HepG2 (cell line): ENCODE results near the gene NUDT22. TPM values are rescaled to one million over a fixed set of nuclear protein-coding genes. Genes with fewer than 3 reads are reported as not detected.

ENCODE experiments used
- EEA1 ChIP-seq: sonication (generic); formaldehyde crosslinking; IDR thresholded peaks from 2 replicates; pipeline ENCODE4 v1.5.1; 2020; ENCODE audit warnings: mild to moderate bottlenecking, missing genetic modification reagents, borderline replicate concordance
- HNRNPLL ChIP-seq: fragments of 200-400 bp; formaldehyde crosslinking; IDR thresholded peaks from 2 replicates; pipeline ENCODE4 v1.6.1; 2017; ENCODE audit warnings: mild to moderate bottlenecking, low read depth, low read length; ENCODE audit not compliant: poor library complexity, severe bottlenecking
- MXI1 ChIP-seq: IDR thresholded peaks from 3 replicates; pipeline ENCODE4 v1.6.1; 2012; ENCODE audit warnings: low read depth, low read length, inconsistent platforms, borderline replicate concordance
- RFX3 ChIP-seq: IDR thresholded peaks from 2 replicates; pipeline ENCODE4 v1.6.1; 2016; ENCODE audit warnings: missing biosample characterization, missing genetic modification reagents
- SP4 ChIP-seq: sonication (generic); formaldehyde crosslinking; IDR thresholded peaks from 2 replicates; pipeline ENCODE4 v1.8.1; 2023; ENCODE audit warnings: mild to moderate bottlenecking, missing genetic modification reagents
- ZBTB8A ChIP-seq: sonication (generic); formaldehyde crosslinking; IDR thresholded peaks from 2 replicates; pipeline ENCODE4 v1.4.0; 2020; ENCODE audit warnings: mild to moderate bottlenecking, low read depth, missing genetic modification reagents, borderline replicate concordance
- ZNF30 ChIP-seq: sonication (generic); formaldehyde crosslinking; IDR thresholded peaks from 2 replicates; pipeline ENCODE4 v1.5.0; 2020; ENCODE audit warnings: mild to moderate bottlenecking, missing genetic modification reagents
- ZNF557 ChIP-seq: sonication (generic); formaldehyde crosslinking; IDR thresholded peaks from 2 replicates; pipeline ENCODE4 v1.4.0; 2020; ENCODE audit warnings: missing genetic modification reagents
- ZNF563 ChIP-seq: sonication (generic); formaldehyde crosslinking; IDR thresholded peaks from 2 replicates; pipeline ENCODE4 v1.8.0; 2022; ENCODE audit warnings: mild to moderate bottlenecking, moderate library complexity, missing genetic modification reagents
- ZNF615 ChIP-seq: sonication (generic); formaldehyde crosslinking; IDR thresholded peaks from 2 replicates; pipeline ENCODE4 v1.5.0; 2020; ENCODE audit warnings: mild to moderate bottlenecking, missing genetic modification reagents, borderline replicate concordance
- ZNF768 ChIP-seq: sonication (generic); formaldehyde crosslinking; IDR thresholded peaks from 2 replicates; pipeline ENCODE4 v1.4.0; 2020; ENCODE audit warnings: missing genetic modification reagents
- polyA plus RNA-seq, 8 experiments: library from polyadenylated mRNA; depleted of rRNA in 3 of 8; stranded (reverse) in 7 of 8; unstranded in 1 of 8; fragments of >200 nt; fragmentation: Illumina TruSeq in 4 of 8; extraction: Trizol in 4 of 8; gene quantifications; 2 replicates each; pipeline versions ENCODE4 v1.2.1 to v1.2.3, GENCODE V29; 2011 to 2016; ENCODE audit warnings: low read depth in 4 of 8, missing spikeins in 1 of 8, mixed read lengths in 1 of 8; ENCODE audit not compliant: insufficient read depth in 1 of 8
- total RNA-seq, 5 experiments: library from RNA; depleted of rRNA; stranded (reverse); fragments of >200 nt; fragmentation: Illumina TruSeq; extraction: Trizol; gene quantifications; 2 replicates each; pipeline ENCODE4 v1.2.3, GENCODE V29; 2016; ENCODE audit warnings: low read depth in 1 of 5
- TF ChIP-seq, protein P1 (sequence below): sonication (generic); formaldehyde crosslinking; IDR thresholded peaks from 2 replicates; pipeline ENCODE4 v1.4.0; 2020; ENCODE audit warnings: missing genetic modification reagents; ENCODE audit errors: not compliant biosample characterization
- TF ChIP-seq, protein P2 (sequence below): sonication (generic); formaldehyde crosslinking; IDR thresholded peaks from 2 replicates; pipeline ENCODE4 v1.4.0; 2020; ENCODE audit warnings: mild to moderate bottlenecking, missing genetic modification reagents
- TF ChIP-seq, protein P3 (sequence below): IDR thresholded peaks from 2 replicates; pipeline ENCODE4 v1.6.1; 2016; ENCODE audit warnings: missing compliant biosample characterization, missing genetic modification reagents, borderline replicate concordance
- TF ChIP-seq, protein P4 (sequence below): sonication (generic); formaldehyde crosslinking; IDR thresholded peaks from 2 replicates; pipeline ENCODE4 v1.5.0; 2020; ENCODE audit warnings: mild to moderate bottlenecking, missing genetic modification reagents, borderline replicate concordance
- TF ChIP-seq, protein P5 (sequence below): sonication (generic); formaldehyde crosslinking; IDR thresholded peaks from 2 replicates; pipeline ENCODE4 v1.8.0; 2022; ENCODE audit warnings: missing genetic modification reagents, mild to moderate bottlenecking, inconsistent platforms, borderline replicate concordance
- TF ChIP-seq, protein P6 (sequence below): sonication (generic); formaldehyde crosslinking; IDR thresholded peaks from 2 replicates; pipeline ENCODE4 v1.4.0; 2020; ENCODE audit warnings: missing genetic modification reagents

Gene NUDT22
- total and polyA plus RNA-seq, 2 of the 13 experiments (the other 11 are each of a cell fraction or from before 2014, with no cell fraction given) = 33.5 to 39.8 TPM

DNA sequence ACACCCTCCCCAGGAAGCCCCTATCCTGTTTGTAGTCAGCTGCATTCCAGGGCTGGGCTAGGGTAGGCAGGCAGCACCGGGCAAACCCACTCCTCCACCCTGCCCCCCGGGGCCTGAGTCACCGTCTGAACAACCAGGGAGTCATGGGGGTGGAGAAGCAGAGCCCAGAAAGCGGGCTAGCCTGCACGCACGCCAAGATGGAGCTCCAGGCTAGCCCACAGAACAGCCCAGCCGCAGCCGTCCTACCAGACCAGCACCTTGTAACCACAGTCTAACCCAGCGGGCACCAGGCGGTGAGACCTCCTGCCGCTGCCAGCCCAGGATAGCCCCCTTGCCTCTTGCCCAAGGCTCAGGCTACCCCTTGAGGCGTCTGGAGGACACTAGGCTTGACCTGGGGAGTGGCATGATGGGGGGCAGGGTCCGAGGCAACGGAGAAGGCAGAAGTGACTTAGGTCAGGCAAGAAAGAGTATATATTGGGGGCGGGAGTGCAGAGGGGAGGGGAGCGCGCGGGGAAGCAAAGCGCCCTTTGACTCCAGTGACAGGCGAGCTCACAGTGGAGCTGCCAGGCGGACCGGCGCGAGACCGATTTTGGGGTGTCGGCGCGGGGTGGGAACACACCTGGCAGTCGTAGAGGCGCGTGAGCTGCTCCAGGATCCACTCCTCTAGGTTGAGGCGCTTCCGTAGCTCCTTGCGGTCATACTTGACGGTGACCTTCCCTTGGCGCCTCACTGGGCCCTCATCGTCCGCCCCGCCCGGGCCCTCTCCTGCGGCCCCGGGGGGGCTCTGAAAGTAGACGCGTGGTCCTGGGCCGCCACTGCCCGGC, 19.9 kb downstream of the NUDT22 start (continued):
- TF ChIP-seq RFX3 (CRISPR knock-in tag) (no peak), MXI1 (no peak), ZNF768 (CRISPR knock-in tag) (peak; percentile 74; the same call in 1 of the 2 replicates), ZNF563 (CRISPR knock-in tag) (0 out of 2 replicates have a peak, but pooled peaks have one; percentile 26), HNRNPLL (peak; percentile 0), ZNF30 (CRISPR knock-in tag) (no peak), ZBTB8A (CRISPR knock-in tag) (no peak), ZNF615 (CRISPR knock-in tag) (no peak), ZNF557 (no peak), EEA1 (CRISPR knock-in tag) (no peak), SP4 (CRISPR knock-in tag) (no peak; the same call in 1 of the 2 replicates)
- TF ChIP-seq, protein P1, sequence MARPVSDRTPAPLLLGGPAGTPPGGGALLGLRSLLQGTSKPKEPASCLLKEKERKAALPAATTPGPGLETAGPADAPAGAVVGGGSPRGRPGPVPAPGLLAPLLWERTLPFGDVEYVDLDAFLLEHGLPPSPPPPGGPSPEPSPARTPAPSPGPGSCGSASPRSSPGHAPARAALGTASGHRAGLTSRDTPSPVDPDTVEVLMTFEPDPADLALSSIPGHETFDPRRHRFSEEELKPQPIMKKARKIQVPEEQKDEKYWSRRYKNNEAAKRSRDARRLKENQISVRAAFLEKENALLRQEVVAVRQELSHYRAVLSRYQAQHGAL = no peak
- TF ChIP-seq, protein P2, sequence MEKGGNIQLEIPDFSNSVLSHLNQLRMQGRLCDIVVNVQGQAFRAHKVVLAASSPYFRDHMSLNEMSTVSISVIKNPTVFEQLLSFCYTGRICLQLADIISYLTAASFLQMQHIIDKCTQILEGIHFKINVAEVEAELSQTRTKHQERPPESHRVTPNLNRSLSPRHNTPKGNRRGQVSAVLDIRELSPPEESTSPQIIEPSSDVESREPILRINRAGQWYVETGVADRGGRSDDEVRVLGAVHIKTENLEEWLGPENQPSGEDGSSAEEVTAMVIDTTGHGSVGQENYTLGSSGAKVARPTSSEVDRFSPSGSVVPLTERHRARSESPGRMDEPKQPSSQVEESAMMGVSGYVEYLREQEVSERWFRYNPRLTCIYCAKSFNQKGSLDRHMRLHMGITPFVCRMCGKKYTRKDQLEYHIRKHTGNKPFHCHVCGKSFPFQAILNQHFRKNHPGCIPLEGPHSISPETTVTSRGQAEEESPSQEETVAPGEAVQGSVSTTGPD = no peak
- TF ChIP-seq, protein P3, sequence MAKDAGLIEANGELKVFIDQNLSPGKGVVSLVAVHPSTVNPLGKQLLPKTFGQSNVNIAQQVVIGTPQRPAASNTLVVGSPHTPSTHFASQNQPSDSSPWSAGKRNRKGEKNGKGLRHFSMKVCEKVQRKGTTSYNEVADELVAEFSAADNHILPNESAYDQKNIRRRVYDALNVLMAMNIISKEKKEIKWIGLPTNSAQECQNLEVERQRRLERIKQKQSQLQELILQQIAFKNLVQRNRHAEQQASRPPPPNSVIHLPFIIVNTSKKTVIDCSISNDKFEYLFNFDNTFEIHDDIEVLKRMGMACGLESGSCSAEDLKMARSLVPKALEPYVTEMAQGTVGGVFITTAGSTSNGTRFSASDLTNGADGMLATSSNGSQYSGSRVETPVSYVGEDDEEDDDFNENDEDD = no peak
- TF ChIP-seq, protein P4, sequence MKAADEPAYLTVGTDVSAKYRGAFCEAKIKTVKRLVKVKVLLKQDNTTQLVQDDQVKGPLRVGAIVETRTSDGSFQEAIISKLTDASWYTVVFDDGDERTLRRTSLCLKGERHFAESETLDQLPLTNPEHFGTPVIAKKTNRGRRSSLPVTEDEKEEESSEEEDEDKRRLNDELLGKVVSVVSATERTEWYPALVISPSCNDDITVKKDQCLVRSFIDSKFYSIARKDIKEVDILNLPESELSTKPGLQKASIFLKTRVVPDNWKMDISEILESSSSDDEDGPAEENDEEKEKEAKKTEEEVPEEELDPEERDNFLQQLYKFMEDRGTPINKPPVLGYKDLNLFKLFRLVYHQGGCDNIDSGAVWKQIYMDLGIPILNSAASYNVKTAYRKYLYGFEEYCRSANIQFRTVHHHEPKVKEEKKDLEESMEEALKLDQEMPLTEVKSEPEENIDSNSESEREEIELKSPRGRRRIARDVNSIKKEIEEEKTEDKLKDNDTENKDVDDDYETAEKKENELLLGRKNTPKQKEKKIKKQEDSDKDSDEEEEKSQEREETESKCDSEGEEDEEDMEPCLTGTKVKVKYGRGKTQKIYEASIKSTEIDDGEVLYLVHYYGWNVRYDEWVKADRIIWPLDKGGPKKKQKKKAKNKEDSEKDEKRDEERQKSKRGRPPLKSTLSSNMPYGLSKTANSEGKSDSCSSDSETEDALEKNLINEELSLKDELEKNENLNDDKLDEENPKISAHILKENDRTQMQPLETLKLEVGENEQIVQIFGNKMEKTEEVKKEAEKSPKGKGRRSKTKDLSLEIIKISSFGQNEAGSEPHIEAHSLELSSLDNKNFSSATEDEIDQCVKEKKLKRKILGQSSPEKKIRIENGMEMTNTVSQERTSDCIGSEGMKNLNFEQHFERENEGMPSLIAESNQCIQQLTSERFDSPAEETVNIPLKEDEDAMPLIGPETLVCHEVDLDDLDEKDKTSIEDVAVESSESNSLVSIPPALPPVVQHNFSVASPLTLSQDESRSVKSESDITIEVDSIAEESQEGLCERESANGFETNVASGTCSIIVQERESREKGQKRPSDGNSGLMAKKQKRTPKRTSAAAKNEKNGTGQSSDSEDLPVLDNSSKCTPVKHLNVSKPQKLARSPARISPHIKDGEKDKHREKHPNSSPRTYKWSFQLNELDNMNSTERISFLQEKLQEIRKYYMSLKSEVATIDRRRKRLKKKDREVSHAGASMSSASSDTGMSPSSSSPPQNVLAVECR (CRISPR knock-in tag) = peak; percentile 55; the same call in 1 of the 2 replicates
- TF ChIP-seq, protein P5, sequence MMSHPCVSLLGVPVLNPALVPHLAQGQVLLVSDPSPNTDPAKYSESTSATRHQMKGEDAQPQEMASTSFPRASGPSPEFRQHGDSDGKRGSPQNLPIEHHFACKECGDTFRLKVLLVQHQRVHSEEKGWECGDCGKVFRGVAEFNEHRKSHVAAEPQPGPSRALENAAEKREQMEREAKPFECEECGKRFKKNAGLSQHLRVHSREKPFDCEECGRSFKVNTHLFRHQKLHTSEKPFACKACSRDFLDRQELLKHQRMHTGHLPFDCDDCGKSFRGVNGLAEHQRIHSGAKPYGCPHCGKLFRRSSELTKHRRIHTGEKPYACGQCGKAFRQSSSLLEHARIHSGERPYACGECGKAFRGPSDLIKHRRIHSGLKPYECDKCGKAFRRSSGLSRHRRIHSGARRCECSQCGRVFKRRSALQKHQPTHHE (CRISPR knock-in tag) = no peak
- TF ChIP-seq, protein P6, sequence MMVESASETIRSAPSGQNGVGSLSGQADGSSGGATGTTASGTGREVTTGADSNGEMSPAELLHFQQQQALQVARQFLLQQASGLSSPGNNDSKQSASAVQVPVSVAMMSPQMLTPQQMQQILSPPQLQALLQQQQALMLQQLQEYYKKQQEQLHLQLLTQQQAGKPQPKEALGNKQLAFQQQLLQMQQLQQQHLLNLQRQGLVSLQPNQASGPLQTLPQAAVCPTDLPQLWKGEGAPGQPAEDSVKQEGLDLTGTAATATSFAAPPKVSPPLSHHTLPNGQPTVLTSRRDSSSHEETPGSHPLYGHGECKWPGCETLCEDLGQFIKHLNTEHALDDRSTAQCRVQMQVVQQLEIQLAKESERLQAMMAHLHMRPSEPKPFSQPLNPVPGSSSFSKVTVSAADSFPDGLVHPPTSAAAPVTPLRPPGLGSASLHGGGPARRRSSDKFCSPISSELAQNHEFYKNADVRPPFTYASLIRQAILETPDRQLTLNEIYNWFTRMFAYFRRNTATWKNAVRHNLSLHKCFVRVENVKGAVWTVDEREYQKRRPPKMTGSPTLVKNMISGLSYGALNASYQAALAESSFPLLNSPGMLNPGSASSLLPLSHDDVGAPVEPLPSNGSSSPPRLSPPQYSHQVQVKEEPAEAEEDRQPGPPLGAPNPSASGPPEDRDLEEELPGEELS (CRISPR knock-in tag) = no peak
